OCI-LY7 (cell line): ENCODE data around the gene TNFSF18. TPM values are rescaled to one million over a fixed set of nuclear protein-coding genes. Genes with fewer than 3 reads are reported as not detected.

Source experiments
- BruUV-seq: library from RNA; stranded (reverse); fragments of 400-500 nt; replicated peaks from 2 replicates; lab custom pipeline; 2021; lab: Mats Ljungman, UMichigan
- CTCF ChIA-PET: fragments of 300-600 bp; sonication (Branson Sonifier 250); formaldehyde crosslinking; loops from one replicate; lab custom pipeline; 2022; ENCODE audit warnings: antibody characterized with exemption; ENCODE audit not compliant: unreplicated experiment; lab: Charles Lee
- POLR2A ChIA-PET: fragments of 300-600 bp; sonication (Branson Sonifier 250); formaldehyde crosslinking; loops from one replicate; lab custom pipeline; 2022; ENCODE audit warnings: antibody characterized with exemption; lab: Charles Lee
- DNase-seq: peaks from one replicate; pipeline ENCODE4 v3.0.0-alpha.2; 2015; ENCODE audit warnings: low spot score
- H2AFZ ChIP-seq: fragments of 200-600 bp; sonication (generic), shearing (Covaris generic); 2 replicates; pipeline ENCODE4 v1.6.1; 2014; ENCODE audit warnings: mild to moderate bottlenecking, antibody characterized with exemption, low read length, moderate library complexity
- H3K27ac ChIP-seq: fragments of 200-600 bp; sonication (generic); 2 replicates; pipeline ENCODE4 v1.5.1; 2014; ENCODE audit warnings: mixed run types, low read depth, mild to moderate bottlenecking, moderate library complexity, low read length, inconsistent platforms; ENCODE audit not compliant: poor library complexity, severe bottlenecking
- H3K36me3 ChIP-seq: fragments of 200-600 bp; sonication (generic); 2 replicates; pipeline ENCODE4 v1.6.1; 2014; ENCODE audit warnings: mild to moderate bottlenecking, antibody characterized with exemption, low read length, moderate library complexity, mixed read lengths; ENCODE audit not compliant: insufficient read depth
- H3K4me1 ChIP-seq: fragments of 200-600 bp; sonication (generic); 2 replicates; pipeline ENCODE4 v1.5.1; 2014; ENCODE audit warnings: mild to moderate bottlenecking, low read length; ENCODE audit not compliant: insufficient read depth, poor library complexity, severe bottlenecking
- H3K4me2 ChIP-seq: fragments of 200-600 bp; sonication (generic); 2 replicates; pipeline ENCODE4 v1.6.1; 2014; ENCODE audit warnings: mild to moderate bottlenecking, low read length
- H3K4me3 ChIP-seq: fragments of 200-600 bp; sonication (generic); 2 replicates; pipeline ENCODE4 v1.5.1; 2014; ENCODE audit warnings: mild to moderate bottlenecking, low read depth, low read length; ENCODE audit not compliant: poor library complexity, severe bottlenecking
- H3K79me2 ChIP-seq: fragments of 200-600 bp; sonication (generic); 2 replicates; pipeline ENCODE4 v1.6.1; 2016; ENCODE audit warnings: low read depth, mild to moderate bottlenecking, low read length, moderate library complexity, mixed read lengths; ENCODE audit not compliant: insufficient read depth
- H3K9me2 ChIP-seq: fragments of 200-600 bp; sonication (generic); 2 replicates; pipeline ENCODE4 v1.6.1; 2016; ENCODE audit warnings: mild to moderate bottlenecking, low read length, mixed read lengths; ENCODE audit not compliant: insufficient read depth
- H3K9me3 ChIP-seq: fragments of 200-600 bp; sonication (generic); 2 replicates; pipeline ENCODE4 v1.6.1; 2014; ENCODE audit warnings: mild to moderate bottlenecking, mixed run types, low read length, mixed read lengths
- H4K20me1 ChIP-seq: fragments of 200-600 bp; sonication (generic); 2 replicates; pipeline ENCODE4 v1.6.1; 2014; ENCODE audit warnings: mild to moderate bottlenecking, antibody characterized with exemption, low read length, moderate library complexity, mixed read lengths; ENCODE audit not compliant: insufficient read depth
- CTCF ChIP-seq: fragments of 200-600 bp; sonication (generic); conservative IDR thresholded peaks from 2 replicates; pipeline ENCODE4 v1.5.1; 2014; ENCODE audit warnings: mild to moderate bottlenecking, antibody characterized with exemption, low read length, moderate library complexity, mixed read lengths
- EZH2phosphoT487 ChIP-seq: fragments of 200-600 bp; sonication (generic); IDR thresholded peaks from 2 replicates; pipeline ENCODE4 v1.6.1; 2018; ENCODE audit warnings: low read depth, borderline replicate concordance, mild to moderate bottlenecking, mixed run types, antibody characterized with exemption, low read length, moderate library complexity, mixed read lengths
- intact Hi-C: fragments of 100-400 bp; cut with micrococcal nuclease; formaldehyde crosslinking; loops from one replicate; pipeline ENCODE4 v1.10.0; 2022; ENCODE audit not compliant: unreplicated experiment
- total RNA-seq, 2 experiments: library from RNA; depleted of rRNA in 1 of 2; stranded (reverse); fragments of >200 nt in 1 of 2; shearing (Covaris generic) in 1 of 2; gene quantifications; 2 replicates each; pipeline ENCODE4 v1.2.3, GENCODE V29; 2014 to 2022

The TNFSF18 gene
- total RNA-seq, 2 experiments from 2014 or later = not detected

- Histone ChIP-seq H3K79me2 (no peaks in the 10 kb centered on the region), H3K4me2 (no peak overlapping the region), H3K36me3 (no peaks in the 10 kb centered on the region), H3K4me1 (no peaks in the 10 kb centered on the region), H3K27ac (no peak overlapping the region), H2AFZ (no peak overlapping the region), H3K9me2 (no peaks in the 10 kb centered on the region), H4K20me1 (no peaks in the 10 kb centered on the region), H3K9me3 (no peaks in the 10 kb centered on the region), H3K4me3 (no peak overlapping the region)
- POLR2A ChIA-PET = no interaction called here
- intact Hi-C loops = no loop called here
- CTCF ChIA-PET = no interaction called here
- no peak for DNase-seq
- no TSS peak for BruUV-seq
- TF ChIP-seq EZH2phosphoT487 = no peak
- TF ChIP-seq CTCF = no peak
Measured at GRCh38 chr1:173097001-173097400, 46.3 kb upstream of the TNFSF18 start.

DNA sequence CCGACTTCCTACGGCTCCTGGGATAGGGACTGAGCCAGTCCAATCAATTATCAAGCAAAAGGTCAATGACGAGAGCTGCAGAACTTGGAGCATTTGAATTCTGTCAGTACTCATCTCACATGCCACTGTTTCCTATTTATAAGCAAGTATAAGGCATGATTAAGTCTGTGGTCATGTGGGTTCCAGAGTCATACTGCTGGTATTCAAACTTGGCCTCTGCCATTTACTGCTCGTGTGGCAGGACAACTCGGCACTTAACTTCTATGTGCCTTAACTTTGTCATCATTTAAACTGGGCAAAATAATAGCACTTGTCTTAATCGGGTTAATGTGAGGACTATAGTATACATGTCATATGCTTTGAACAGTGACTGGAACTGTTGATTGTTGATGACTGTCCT is 44.9 kb upstream of the TNFSF18 start:
- no TSS peak for BruUV-seq
- intact Hi-C loops = no loop called here

DNA sequence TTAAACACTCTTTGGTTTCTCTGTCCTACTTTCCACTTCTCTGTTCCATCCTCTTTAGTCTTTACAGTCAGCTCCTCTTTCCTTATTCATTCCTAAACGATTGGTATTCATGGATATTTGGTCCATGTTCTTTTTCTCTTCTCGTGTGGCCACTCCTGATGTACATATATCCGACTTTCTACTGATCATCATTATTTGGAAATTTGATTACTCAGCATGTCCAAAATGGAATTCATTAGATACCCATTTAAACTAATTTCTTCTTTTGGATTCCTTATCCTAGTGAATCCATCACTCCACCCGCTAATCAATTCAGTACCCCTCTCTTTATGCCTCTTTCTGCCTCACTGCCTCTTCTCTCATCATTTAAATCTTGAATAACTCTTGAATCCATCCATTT is 43.8 kb upstream of the TNFSF18 start:
- Histone ChIP-seq H3K79me2 (no peaks in the 10 kb centered on the region), H3K27ac (no peak overlapping the region), H3K4me2 (no peak overlapping the region), H3K9me2 (no peaks in the 10 kb centered on the region), H2AFZ (no peak overlapping the region), H3K9me3 (no peaks in the 10 kb centered on the region), H3K36me3 (no peaks in the 10 kb centered on the region), H3K4me1 (no peaks in the 10 kb centered on the region), H3K4me3 (no peak overlapping the region), H4K20me1 (no peaks in the 10 kb centered on the region)
- POLR2A ChIA-PET = no interaction called here
- no peak for DNase-seq
- CTCF ChIA-PET = no interaction called here
- TF ChIP-seq CTCF = no peak
- no peak for TF ChIP-seq EZH2phosphoT487
- no TSS peak for BruUV-seq
- intact Hi-C loops = no loop called here

More for the DNA sequence above, 44.9 kb upstream of the TNFSF18 start:
- H3K36me3 ChIP-seq = no peaks in the 10 kb centered on the region
- H3K9me2 ChIP-seq = no peaks in the 10 kb centered on the region
- no peaks in the 10 kb centered on the region for H3K4me1 ChIP-seq
- ChIA-PET POLR2A (interaction anchor here (1.2 kb wide), 1 partner anchor 10 kb away, joined by 3 read pairs; no protein-coding TSS in a partner anchor), CTCF (no interaction called here)
- no peaks in the 10 kb centered on the region for H3K79me2 ChIP-seq
- H3K27ac ChIP-seq = no peak overlapping the region
- TF ChIP-seq EZH2phosphoT487 (no peak), CTCF (no peak)
- no peak overlapping the region for H3K4me3 ChIP-seq
- H3K4me2 ChIP-seq = no peak overlapping the region
- H4K20me1 ChIP-seq = no peaks in the 10 kb centered on the region
- H3K9me3 ChIP-seq = no peaks in the 10 kb centered on the region
- DNase-seq = no peak
- H2AFZ ChIP-seq = no peak overlapping the region
